Osteoblast (primary cell): ENCODE data around the gene VAT1. TPM values are rescaled to one million over a fixed set of nuclear protein-coding genes. Genes with fewer than 3 reads are reported as not detected.
"Not testable (repeated sequence)": the region's sequence is repeated elsewhere in the genome, so short reads cannot be mapped to it uniquely, and the experiment has no call there.

Experiments
- DNase-seq: peaks from one replicate; pipeline ENCODE4 v3.0.0; 2011; ENCODE audit warnings: low spot score, mixed read lengths; ENCODE audit not compliant: insufficient read length; ENCODE audit errors: missing footprints
- H2AFZ ChIP-seq: 2 replicates; pipeline ENCODE4 v1.6.0; 2011; ENCODE audit warnings: mild to moderate bottlenecking, low read length
- H3K27ac ChIP-seq: 2 replicates; pipeline ENCODE4 v1.5.1; 2011; ENCODE audit warnings: mild to moderate bottlenecking, low read depth, low read length, moderate library complexity
- H3K27me3 ChIP-seq: 2 replicates; pipeline ENCODE4 v1.6.0; 2012; ENCODE audit warnings: mild to moderate bottlenecking, control low read depth, inconsistent platforms, low read length, moderate library complexity; ENCODE audit not compliant: insufficient read depth
- H3K36me3 ChIP-seq: 2 replicates; pipeline ENCODE4 v1.5.1; 2011; ENCODE audit warnings: mild to moderate bottlenecking, low read length, control low read depth, moderate library complexity; ENCODE audit not compliant: insufficient read depth
- H3K4me1 ChIP-seq: 2 replicates; pipeline ENCODE4 v1.5.1; 2011; ENCODE audit warnings: mild to moderate bottlenecking, low read length, control low read depth, moderate library complexity; ENCODE audit not compliant: insufficient read depth
- H3K4me2 ChIP-seq: 2 replicates; pipeline ENCODE4 v1.6.0; 2011; ENCODE audit warnings: mild to moderate bottlenecking, low read length; ENCODE audit not compliant: insufficient read depth
- H3K4me3 ChIP-seq: fragments of 200-600 bp; sonication (generic); 3 replicates; pipeline ENCODE4 v1.5.1; 2012; ENCODE audit warnings: mild to moderate bottlenecking, low read length, inconsistent platforms; ENCODE audit not compliant: insufficient read depth
- H3K79me2 ChIP-seq: 2 replicates; pipeline ENCODE4 v1.6.0; 2012; ENCODE audit warnings: mild to moderate bottlenecking, low read length, control low read depth, inconsistent platforms; ENCODE audit not compliant: insufficient read depth
- H3K9me3 ChIP-seq: 2 replicates; pipeline ENCODE4 v1.5.1; 2011; ENCODE audit warnings: low read depth, low read length, control low read depth
- H4K20me1 ChIP-seq: 2 replicates; pipeline ENCODE4 v1.6.0; 2012; ENCODE audit warnings: mild to moderate bottlenecking, low read length, control low read depth; ENCODE audit not compliant: insufficient read depth
- CTCF ChIP-seq: IDR thresholded peaks from 2 replicates; pipeline ENCODE4 v1.5.1; 2011; ENCODE audit warnings: mild to moderate bottlenecking, low read depth, low read length, moderate library complexity; ENCODE audit errors: extremely low read depth
- total RNA-seq: library from RNA; depleted of rRNA; stranded (reverse); fragments of >200 nt; gene quantifications from 2 replicates; pipeline ENCODE4 v1.2.3, GENCODE V29; 2012

Gene VAT1
- total RNA-seq, 1 donor: 449 TPM

GRCh38 chr17:43068570-43069367 is 46.6 kb upstream of the VAT1 start:
- Histone ChIP-seq H3K36me3 (no peaks in the 10 kb centered on the region), H3K79me2 (no peaks in the 10 kb centered on the region), H2AFZ (no peak overlapping the region), H4K20me1 (no peaks in the 10 kb centered on the region), H3K27me3 (no peaks in the 10 kb centered on the region), H3K9me3 (no peaks in the 10 kb centered on the region), H3K27ac (no peak overlapping the region), H3K4me3 (no peak overlapping the region), H3K4me1 (no peaks in the 10 kb centered on the region), H3K4me2 (no peak overlapping the region)
- TF ChIP-seq CTCF: no peak
- no peak for DNase-seq

GRCh38 chr17:43062984-43063638 is 40.9 kb upstream of the VAT1 start:
- H3K36me3 ChIP-seq: no peaks in the 10 kb centered on the region
- DNase-seq: no peak
- H3K4me3 ChIP-seq: no peak overlapping the region
- no peak overlapping the region for H2AFZ ChIP-seq
- H3K79me2 ChIP-seq: no peaks in the 10 kb centered on the region
- H3K9me3 ChIP-seq: no peaks in the 10 kb centered on the region
- no peak for TF ChIP-seq CTCF
- no peaks in the 10 kb centered on the region for H4K20me1 ChIP-seq
- no peaks in the 10 kb centered on the region for H3K4me1 ChIP-seq
- H3K4me2 ChIP-seq: no peak overlapping the region
- H3K27me3 ChIP-seq: no peaks in the 10 kb centered on the region
- no peak overlapping the region for H3K27ac ChIP-seq

GRCh38 chr17:43056051-43056450 is 33.9 kb upstream of the VAT1 start:
- Histone ChIP-seq H3K4me2 (no peak overlapping the region), H3K27me3 (no peaks in the 10 kb centered on the region), H3K36me3 (peaks cover 3% of the 10 kb centered on the region), H3K27ac (no peak overlapping the region), H2AFZ (no peak overlapping the region), H3K4me1 (no peaks in the 10 kb centered on the region), H3K4me3 (no peak overlapping the region), H3K79me2 (no peaks in the 10 kb centered on the region), H4K20me1 (no peaks in the 10 kb centered on the region), H3K9me3 (no peaks in the 10 kb centered on the region)
- DNase-seq: no peak
- TF ChIP-seq CTCF: no peak

GRCh38 chr17:43053008-43053407 is 30.8 kb upstream of the VAT1 start:
- H3K27ac ChIP-seq, H3K79me2 ChIP-seq, H3K4me2 ChIP-seq, H3K4me1 ChIP-seq, H2AFZ ChIP-seq, H3K27me3 ChIP-seq, DNase-seq, H3K4me3 ChIP-seq, H3K36me3 ChIP-seq, H3K9me3 ChIP-seq, H4K20me1 ChIP-seq: not testable (repeated sequence)
